Measurements from ENCODE around the gene RILP.
A peak's percentile ranks its signal among the peaks of the same experiment; 100 is the strongest.

RILP gene

DNA sequence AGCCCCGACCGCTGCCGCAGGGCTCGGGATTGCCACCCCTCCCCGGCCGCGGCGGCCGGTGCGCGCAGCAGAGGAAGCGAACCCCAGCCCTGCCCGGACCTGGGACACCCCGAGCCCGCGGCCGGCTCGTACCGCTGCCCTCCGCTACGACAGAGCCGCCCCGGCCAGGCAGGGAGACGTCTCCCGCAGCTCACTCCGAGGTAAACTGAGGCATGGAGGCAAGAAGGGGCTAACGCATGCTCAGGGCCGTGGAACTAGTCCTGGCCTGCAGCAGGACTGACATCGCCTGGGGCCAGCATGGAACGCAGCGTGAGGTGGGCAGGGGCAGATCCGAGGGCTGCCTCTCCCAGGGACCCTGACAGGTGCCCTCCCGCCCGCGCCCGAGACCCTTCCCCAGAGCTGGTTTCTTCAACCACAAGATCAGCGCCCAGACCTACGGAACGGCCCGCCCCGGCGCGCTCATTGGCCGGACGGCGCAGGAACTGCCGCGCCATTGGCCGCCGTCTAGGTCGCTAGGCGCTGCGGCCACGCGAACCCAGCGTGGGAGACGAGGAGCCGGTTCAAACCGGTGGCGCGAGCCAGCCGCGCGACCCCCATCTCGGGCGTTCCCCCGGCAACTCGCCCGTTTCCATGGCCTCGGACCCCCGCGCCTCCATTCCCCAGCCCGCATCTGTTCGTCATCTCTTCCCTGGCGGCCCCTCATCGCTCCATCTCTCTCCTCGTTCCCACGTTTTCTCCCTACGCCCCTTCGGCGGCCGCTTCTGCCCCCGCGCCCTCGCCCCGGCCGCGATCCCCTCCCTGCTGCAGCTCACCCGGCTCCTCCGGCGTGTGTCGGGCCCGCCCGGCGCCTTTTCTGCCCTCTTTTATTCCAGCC is 21.4 kb downstream of the RILP start, which contains the start of gene SLC43A2:
SLC43A2 (minus strand) TSS at position 853 of the 874 bp plus-strand sequence. CDS start 960 bp downstream, outside the sequence.
- DNase-seq, result peak; percentile 75 to 78

DNA sequence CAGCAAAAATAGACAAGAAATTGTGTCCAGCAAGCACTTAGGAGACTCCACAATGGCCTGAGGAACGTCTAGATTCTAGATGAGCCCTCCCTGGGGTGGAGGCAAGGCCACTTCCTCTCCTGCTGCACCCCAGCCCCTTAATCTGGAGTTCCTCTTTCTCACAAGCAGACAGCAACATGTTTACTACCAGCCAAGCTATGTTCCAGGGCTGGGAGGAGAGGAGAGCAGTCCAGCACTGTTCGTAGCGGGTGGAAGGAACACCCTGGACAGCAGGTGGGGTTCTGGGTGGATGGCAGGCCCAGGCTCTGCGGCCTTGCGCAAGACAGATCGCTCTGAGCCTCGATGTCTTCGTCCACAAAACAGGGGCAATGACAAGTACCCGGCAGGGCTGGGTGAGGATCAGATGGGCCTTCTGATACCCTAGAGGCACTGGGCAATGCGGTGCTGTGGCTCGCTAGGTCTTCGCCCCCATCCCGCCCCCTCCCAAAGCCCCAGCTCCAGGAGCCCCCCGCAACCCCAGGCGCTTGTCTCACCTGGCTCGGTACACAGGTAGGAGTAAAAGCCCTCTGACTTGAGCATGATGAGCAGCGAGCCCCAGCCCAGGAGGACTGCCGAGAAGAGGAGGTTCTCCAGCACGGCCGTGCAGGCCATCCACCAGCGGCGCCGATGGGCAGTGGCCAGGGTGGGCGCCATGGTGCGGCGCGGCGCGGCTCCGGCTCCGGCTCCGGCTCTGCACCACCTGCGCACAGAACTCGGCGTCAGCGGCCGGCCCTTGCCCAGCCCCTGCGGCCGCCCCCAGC is 22.3 kb downstream of the RILP start:
- peak in 1 of 2 donors; percentile 57 for DNase-seq

DNA sequence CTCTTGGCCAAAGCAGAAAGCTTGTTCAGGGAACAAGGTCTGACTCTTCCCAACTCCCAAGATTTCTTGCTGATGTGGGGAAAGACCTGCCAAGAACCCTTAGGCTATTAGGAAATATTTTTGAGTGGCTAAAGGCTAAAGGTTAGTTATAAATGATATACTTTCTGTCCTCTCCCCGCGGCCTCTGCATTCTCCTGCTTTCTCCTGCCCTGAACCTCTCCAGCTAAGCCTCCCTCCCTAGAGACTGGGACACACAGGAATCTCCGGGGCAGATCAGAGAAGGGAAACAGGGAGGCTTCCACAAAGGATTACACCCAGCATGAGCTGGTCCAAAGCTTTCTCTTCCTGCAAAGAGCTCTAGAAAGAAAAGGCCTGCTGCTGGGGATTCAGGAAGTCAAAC is 23.3 kb downstream of the RILP start:
- DNase-seq, result no peak

DNA sequence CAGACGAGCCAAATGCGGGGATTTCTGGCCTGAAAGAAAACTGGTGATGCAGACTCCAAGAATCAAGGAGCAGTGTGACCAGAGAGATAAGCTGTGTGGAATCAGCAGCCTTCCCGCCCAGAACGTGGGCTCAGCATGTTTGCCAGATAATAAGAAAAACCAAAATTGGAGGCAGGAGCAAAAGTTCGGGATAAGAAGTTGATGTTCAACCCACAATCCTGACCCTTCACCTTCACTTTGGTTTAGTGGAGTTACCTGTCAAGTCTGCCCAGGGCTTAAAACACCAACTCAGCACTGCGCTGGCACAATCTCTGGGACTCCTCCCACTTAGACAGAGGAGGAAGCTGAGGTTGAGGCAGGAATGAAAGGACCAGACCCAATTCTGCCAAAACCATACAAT is 24.1 kb downstream of the RILP start:
- DNase-seq, result no peak

DNA sequence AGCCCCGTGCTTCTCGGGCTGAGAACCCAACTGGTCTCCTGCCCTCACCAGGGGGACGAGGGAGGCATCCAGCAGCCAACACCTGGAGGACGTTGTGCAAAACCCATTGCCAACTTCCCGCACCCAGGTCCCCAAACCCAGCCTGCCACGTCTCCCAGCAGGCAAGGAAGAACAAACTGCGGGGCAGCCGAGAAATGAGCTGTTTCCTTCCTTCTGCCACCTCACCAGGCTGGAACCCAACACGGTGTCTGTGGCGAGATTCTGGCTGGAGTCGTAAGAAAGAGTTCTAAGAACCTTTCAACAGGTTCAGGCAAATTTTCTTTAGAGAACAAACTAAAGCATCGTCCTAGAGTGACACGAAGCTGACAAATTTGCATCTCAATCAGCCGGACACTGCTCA is 24.6 kb downstream of the RILP start:
- no peak for DNase-seq

DNA sequence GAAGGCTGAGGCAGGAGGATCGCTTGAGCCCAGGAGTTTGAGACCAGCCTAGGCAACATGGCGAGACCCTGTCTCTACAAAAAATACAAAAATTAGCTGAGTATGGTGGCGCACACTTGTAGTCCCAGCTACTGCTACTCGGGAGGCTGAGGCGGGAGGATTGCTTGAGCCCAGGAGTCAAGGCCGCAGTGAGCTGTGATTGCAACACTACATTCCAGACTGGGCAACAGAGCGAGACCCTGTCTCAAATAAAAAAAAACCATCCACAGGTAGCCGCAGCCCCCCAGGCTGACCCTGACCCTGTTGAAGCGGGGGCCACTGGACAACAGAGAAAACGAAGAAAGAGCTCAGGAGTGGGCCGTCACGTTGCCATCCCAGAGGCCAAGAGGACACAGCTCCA is 25.0 kb downstream of the RILP start:
- no peak for DNase-seq

DNA sequence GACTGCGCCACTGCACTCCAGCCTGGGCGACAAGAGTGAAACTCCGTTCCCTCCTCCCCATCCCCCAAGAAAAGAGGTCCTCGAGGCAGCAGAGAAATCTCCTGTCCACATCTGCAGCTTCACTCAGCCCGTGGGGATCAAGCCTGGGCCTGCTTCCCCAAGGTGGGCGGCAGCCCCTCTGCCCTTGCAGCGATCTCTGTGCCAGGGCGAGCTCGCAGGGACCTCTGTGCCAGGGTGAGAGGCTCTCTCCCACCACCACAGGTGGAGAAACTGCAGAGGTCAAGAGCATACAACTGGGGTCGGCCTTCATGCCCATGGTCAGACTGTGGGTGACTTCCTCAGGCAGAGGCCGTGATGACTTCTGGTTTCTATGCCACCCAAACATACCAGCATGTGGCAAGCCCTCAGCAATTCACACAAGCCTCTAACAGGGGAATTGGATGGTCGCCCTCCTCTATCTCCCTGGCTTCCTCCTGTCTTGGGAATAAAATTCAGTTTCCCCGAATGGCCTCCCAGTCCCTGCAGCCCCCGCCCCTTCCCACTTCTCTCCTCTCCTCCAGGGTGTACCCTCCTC is 26.5 kb downstream of the RILP start:
- DNase-seq, result no peak

DNA sequence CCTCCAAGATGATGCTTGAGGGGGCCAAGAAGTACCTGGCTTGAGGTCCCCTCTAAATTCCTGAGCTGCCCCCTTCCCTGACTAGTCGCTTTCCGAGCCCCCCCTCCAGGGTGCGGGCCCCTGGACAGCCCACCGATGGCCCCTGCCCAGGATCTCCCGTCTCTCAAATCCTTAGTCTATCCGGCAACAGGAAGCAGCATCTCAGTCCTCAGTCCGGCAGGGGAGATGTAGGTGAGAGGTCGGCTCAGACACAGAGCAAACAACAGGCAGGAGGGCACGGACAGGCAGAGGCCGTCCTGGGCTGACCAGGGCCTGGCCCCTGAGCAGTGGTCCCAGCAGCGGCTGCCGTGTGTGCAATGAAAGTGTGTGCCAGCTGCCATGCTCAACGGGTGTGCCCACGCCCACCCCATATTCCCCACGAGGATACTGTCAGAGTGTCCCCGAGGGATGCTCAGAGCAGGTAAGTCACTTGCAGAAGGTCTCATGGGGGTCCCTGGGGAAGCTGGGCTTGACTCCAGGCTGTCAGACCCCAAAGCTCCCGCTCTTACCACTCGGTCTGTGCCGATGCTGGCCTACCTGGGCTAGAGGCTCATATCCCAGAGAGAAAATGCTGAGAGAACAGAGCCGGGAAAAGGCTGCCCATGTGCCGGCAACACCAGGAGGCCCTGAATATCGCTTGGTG is 28.3 kb downstream of the RILP start:
- no peak for DNase-seq

DNA sequence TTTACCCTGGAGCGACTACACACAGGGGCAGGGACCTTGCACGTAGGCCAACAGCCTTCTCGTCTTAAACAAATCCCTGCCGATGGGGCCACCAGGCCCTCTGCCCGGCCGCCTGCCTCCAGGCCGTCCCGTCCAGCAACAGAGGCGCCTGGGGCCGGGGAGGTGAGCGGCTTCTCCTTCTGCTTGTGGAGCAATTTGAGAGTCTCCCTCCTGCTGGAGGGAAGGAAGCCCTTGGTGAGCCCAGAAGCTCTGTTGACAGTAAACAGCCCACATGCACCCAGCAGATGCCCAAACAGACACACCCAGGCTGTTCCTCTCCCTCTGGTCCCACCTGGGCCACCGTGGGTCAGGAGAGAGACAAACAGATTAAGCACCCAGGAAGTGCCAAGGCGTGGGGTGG is 29.2 kb downstream of the RILP start:
- no peak for DNase-seq

DNA sequence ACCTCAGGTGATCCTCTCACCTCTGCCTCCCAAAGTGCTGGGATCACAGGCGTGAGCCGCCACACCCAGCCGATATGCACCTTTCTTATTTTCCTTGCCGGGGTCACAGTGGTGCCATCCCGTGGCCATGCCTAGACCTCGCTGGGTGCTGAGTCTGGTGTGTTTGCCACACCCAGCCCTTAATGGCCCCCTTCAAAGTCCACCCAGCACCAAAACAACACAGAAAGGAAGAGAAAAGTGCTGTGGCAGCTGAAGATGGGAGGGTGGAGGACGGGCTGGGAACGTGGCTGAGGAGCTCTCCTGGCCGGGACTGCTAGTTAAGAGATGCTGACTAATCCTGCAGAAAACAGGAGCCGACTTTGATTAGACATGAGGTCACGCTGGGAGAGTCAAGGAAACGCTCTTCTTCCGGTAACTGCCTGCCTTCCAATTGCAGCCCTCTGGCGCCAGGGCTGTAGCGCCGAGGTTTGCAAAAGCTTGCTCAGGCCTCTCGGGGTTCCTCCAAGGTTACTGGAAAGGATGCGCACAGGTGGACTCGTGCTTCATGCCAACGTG is 32.0 kb downstream of the RILP start:
- no peak for DNase-seq

DNA sequence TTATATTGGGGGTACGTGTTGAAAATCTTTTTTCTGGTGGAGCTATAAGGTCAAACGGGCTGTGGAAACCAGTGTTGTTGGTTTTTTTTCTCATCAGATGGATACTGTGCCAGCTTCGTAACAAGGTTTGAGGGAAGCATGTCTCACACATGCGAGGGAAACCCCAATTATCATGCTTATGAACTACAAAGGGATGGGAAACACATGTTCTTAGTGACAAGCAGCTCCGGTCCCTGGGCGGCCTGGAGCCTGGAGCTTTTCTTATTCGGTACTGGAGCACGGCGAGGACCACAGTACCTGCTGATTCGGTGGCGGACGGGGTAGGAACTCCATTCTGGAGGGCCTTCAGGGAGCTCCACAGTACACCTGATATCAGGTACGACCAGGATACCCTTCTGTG is 33.6 kb downstream of the RILP start:
- no peak for DNase-seq

DNA sequence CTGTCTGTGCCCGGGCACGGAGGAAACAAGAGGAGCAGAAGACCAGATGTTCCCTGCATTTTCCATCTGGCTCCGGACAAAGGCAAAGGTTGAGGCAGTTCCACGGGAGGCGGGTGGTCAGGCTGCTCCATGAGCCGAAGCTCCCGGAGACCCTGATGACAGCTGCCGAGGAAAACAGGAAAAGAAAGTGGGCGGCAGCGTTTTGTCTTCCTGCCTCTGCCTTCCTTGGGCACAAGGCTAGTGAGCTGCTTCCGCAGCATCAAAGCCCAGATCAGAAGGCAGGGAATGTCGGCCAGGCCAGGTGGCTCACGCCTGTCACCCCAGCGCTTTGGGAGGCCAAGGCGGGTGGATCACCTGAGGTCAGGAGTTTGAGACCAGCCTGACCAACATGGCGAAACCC is 37.3 kb downstream of the RILP start:
- DNase-seq, result no peak

DNA sequence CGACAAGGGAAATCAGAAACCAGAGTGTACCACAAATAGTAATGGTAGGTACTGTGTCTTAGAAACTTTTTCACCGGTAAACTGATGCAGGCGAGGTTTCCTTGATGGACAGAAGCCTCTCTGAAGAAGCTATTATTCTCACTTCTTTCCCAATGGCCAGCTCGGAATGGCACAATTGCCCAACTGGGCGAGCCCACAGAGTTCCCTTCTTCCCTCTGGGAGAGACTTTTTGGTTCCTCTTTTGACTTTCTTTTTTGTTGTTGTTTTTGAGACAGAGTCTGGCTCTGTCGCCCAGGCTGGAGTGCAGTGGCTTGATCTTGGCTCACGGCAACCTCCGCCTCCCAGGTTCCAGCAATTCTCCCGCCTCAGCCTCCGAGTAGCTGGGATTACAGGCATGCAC is 38.0 kb downstream of the RILP start:
- no peak for DNase-seq

DNA sequence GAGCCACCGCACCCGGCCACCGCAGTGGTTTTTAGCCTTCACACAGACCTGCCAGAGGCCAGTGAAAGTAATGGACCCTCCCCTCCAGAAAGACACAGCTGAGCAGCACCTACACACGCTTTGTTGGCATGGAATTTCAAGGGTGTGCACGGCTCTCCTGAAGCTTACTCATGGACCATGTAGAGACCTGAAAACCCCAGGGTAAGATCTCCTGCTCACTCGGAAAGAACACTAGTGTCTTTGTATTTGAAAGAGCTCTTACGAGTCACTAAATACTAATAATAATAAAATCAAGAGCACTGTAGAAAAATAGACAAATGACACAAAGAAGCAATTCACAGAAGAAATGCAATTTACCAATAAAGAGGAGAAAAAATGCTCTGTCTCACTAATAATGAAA is 41.0 kb downstream of the RILP start:
- DNase-seq, result no peak

DNA sequence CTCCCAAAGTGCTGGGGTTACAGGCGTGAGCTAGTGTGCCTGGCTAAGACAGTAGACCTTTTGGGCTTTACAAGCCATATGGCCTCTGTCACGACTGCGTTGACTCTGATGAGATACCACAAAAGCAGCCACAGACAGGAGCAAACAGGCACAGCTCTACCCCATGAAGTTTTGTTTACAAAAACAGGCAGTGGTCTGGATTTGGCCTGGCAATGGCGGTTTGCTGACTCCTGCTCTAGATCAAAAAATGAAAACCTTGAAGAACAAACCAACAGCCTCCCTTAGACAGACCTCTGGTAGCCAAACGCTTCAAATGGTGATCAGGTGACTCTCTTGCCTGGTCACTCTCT is 41.7 kb downstream of the RILP start:
- DNase-seq, result no peak

DNA sequence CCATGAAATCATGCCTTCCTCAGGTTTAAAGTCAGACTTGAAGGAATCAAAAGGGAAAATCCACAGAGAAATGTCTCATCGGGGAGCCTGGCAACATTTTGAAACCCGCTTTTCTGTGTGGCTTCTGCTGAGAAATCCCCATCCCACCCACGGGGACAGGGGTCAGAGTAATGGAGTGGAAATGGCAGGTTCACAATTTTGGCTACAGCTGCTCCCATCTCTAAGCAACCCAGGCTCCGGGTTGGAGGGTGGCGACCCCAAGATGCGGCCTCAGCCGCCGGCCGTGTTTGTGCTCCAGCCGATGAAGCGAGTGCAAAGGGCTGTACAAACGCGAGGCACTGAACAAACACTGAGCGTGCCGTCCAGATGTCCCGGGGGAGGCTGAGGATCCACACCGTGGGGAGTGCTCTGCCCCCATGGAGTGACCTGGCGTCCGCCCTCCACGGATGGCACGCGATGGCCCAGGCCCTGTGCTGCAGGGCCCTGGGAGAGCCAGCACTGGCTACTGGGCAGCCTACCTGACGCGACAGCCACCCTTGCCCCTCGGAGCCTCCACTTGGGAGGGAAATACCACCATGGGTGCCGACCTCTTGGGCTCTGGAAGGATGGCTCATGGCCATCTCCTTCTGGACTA is 43.2 kb downstream of the RILP start:
- no peak for DNase-seq

DNA sequence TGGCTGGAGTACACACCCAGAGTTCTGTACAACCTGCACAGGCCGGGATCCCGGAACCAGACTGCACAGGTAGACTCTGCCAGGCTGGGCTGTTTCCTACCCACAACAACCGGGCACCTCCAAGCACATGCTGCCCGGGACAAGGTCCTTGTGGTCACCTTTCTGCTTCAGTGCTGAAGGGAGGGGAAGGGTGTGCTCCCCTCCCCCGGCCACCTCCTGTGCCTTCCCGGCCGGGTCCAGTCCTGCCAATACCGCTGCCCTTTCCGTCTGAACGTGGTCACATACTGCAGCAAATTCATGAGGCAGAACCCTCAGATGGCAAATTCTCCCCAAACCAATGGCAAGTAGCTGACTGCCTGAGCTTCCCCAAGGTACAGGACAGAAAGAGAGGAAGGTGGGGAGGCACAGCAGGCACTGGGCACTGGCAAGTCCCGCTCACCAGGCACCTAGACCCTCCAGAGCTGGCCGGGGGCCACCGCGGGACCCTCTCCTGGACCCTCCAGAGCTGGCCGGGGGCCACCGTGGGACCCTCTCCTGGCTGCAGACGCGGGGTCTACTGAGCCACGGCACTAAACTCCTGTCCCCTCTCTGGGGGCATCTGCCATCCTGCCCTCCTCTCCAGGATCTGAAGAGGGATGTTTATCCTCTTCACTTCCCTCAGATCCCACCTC is 43.9 kb downstream of the RILP start:
- no peak for DNase-seq

DNA sequence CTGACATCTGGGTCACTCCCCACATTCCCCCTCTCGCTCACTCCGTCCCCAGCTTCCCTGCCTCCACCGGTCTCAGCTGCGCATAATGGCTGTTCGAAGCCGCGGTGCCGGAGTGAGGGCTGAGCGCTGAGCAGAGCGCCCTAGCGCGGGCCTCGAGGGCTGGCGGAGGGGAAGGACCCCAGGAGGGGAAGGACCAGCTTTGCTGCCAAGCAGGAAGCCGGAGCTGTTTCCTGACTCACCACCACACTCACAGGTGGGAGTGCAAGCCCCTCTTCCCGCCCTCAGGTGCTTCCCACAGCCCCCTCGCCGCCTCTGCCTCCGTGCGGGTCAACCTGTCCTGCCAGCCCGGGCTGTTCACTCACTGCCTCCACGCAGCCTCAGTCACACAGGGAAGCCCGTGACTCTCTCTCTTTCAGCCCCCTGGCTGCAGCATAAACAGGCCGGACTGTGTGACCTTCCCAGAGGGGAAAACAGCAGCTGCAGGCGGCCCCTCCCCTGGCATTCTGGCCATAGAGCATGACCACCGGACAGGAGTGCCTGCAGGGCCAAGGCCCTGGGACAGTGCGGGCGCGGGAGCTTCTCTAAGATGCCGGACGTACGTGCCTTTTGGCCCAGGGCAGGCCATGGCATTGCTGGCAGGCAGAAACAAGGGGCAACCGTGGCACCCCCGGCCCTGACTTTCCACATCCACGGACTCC is 44.7 kb downstream of the RILP start:
- no peak for DNase-seq

DNA sequence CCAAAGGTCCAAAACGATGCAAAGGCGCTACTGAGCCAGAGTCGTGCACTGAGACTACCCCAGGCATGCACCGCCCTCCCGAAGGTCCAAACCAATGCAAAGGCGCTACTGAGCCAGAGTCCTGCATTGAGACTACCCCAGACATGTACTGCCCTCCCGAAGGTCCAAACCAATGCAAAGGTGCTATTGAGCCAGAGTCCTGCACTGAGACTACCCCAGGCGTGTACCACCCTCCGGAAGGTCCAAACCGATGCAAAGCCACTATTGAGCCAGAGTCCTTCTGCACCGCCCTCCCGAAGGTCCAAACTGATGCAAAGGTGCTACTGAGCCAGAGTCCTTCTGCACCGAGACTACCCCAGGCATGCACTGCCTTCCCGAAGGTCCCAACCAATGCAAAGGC is 48.1 kb downstream of the RILP start:
- no peak for DNase-seq

DNA sequence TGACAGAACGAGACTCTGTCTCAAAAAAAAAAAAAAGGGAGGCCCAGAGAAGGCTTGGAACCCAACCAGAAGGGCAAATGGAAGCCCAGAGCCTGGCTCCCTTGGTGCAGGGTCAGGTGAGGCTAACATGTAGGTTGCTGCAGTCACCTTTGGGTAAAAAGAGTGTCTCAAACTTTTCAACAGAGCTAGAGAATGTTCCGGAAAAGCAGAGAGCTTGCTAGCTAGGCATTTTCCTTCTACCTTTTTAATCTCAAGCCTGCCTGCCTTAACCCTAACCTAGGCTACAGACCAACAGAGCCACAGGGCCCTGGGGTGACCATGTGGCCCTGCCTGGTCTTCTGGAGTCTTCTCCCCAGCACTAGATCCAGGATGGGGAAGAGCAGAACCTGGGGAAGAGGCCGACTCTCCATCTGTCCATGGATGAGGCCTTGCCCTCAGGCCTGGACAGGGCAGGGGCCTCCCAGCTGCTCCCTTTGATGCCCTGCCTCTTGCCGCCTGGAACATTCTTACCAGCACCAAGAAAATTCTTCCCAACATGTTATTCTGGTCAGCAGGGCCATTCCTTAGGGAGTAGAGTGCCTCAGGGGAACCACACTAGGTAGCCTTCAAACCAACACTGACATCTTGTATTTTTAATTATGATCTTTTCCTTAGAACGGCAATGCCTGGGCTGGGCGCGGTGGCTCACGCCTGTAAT is 51.1 kb downstream of the RILP start:
- no peak for DNase-seq
